DND-41 (cell line): Measurements from ENCODE around the gene CDH23.

Experiments
- ATAC-seq: fragments of 200-7000 bp; cut with Tn5 transposase; 3 replicates; pipeline ENCODE4 v1.9.1; 2021; ENCODE audit warnings: low read depth; ENCODE audit not compliant: insufficient read depth
- DNase-seq: peaks from one replicate; pipeline ENCODE4 v3.0.0-alpha.2; 2020
- H2AFZ ChIP-seq: 2 replicates; pipeline ENCODE4 v1.6.0; 2012; ENCODE audit warnings: low read depth, low read length
- H3K27ac ChIP-seq: 2 replicates; pipeline ENCODE4 v1.5.1; 2012; ENCODE audit warnings: low read length, inconsistent platforms
- H3K27me3 ChIP-seq: fragments of 200-600 bp; sonication (generic); 2 replicates; pipeline ENCODE4 v1.6.0; 2012; ENCODE audit warnings: low read length, mild to moderate bottlenecking, inconsistent platforms; ENCODE audit not compliant: insufficient read depth, poor library complexity
- H3K36me3 ChIP-seq: 2 replicates; pipeline ENCODE4 v1.5.1; 2012; ENCODE audit warnings: low read length, inconsistent platforms; ENCODE audit not compliant: insufficient read depth
- H3K4me1 ChIP-seq: 2 replicates; pipeline ENCODE4 v1.5.1; 2012; ENCODE audit warnings: mild to moderate bottlenecking, low read length; ENCODE audit not compliant: insufficient read depth
- H3K4me2 ChIP-seq: 2 replicates; pipeline ENCODE4 v1.6.0; 2012; ENCODE audit warnings: mild to moderate bottlenecking, moderate library complexity, low read length, inconsistent platforms; ENCODE audit not compliant: insufficient read depth
- H3K4me3 ChIP-seq, 2 experiments: fragments of 200-600 bp in 1 of 2; shearing (Covaris generic) in 1 of 2; 2 replicates each; pipeline ENCODE4 v1.5.1; 2012 to 2016; ENCODE audit warnings: inconsistent platforms in 2 of 2, low read length in 2 of 2, mild to moderate bottlenecking in 2 of 2, low read depth in 1 of 2, moderate library complexity in 1 of 2
- H3K79me2 ChIP-seq: 2 replicates; pipeline ENCODE4 v1.6.0; 2012; ENCODE audit warnings: low read length, inconsistent platforms; ENCODE audit not compliant: insufficient read depth
- H3K9ac ChIP-seq: 2 replicates; pipeline ENCODE4 v1.6.0; 2012; ENCODE audit warnings: low read depth, mild to moderate bottlenecking, inconsistent platforms, low read length, moderate library complexity
- H3K9me3 ChIP-seq: 2 replicates; pipeline ENCODE4 v1.5.1; 2012; ENCODE audit warnings: low read length, moderate library complexity, mild to moderate bottlenecking, inconsistent platforms; ENCODE audit not compliant: insufficient read depth, severe bottlenecking
- H4K20me1 ChIP-seq: 2 replicates; pipeline ENCODE4 v1.6.0; 2012; ENCODE audit warnings: low read length; ENCODE audit not compliant: insufficient read depth
- CTCF ChIP-seq: IDR thresholded peaks from 2 replicates; pipeline ENCODE4 v1.5.1; 2012; ENCODE audit warnings: borderline replicate concordance, low read length, moderate library complexity, mild to moderate bottlenecking; ENCODE audit not compliant: poor library complexity, severe bottlenecking; ENCODE audit errors: extremely low read depth
- EZH2 ChIP-seq: IDR thresholded peaks from 3 replicates; pipeline ENCODE4 v1.6.1; 2012; ENCODE audit warnings: borderline replicate concordance, low read depth, mild to moderate bottlenecking, moderate library complexity, low read length, inconsistent platforms; ENCODE audit not compliant: severe bottlenecking

Gene CDH23

DNA sequence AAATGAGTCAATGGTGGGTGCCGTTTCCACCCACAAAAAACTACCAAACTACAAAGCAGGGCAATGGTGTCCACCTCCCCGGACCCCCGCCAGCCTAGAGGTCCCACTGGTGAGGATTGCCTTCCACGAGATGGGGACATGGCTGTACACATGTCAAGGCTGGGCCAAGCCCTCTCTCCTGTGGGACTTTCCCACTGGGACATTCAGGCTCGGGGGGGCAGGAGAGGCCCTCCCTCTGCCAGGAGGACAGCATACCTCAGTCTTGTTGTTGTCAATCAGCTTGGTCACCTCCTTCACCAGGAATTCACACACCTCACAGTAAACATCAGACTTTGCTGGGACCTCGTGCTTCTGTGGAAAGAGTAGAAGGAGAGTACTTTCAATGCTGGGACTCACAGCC lies 423.3 kb downstream of the CDH23 start:
- Histone ChIP-seq H3K9ac (no peak overlapping the region), H3K27me3 (no peaks in the 10 kb centered on the region), H3K4me2 (no peak overlapping the region), H3K36me3 (peaks cover 99% of the 10 kb centered on the region), H3K27ac (no peak overlapping the region), H4K20me1 (peaks cover 31% of the 10 kb centered on the region), H3K4me3 (no peak overlapping the region), H3K9me3 (no peaks in the 10 kb centered on the region), H2AFZ (no peak overlapping the region), H3K4me1 (no peaks in the 10 kb centered on the region), H3K79me2 (peaks cover 11% of the 10 kb centered on the region)
- DNase-seq (no peak), ATAC-seq (no peak)
- TF ChIP-seq EZH2 = no peak
- no peak for TF ChIP-seq CTCF

DNA sequence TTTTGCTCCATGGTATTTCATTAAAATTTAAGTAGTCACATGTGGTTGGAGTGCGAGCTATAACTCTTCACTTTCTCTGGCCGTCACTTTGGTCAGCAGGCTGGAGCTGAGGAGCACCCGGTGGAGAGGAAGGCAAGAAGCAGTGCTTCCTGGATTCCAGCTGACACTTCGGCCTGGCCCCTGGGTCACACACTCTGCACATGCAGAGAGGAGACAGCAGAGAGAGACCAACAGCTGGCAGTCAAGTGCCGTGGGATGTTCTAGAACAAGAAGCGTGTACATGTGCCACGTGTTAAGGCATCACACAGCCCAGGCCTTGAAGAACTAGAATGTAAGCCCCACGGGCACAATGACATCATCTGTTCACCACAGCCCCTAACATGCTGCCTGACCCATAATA lies 424.2 kb downstream of the CDH23 start:
- H4K20me1 ChIP-seq = peaks cover 36% of the 10 kb centered on the region
- no peak overlapping the region for H3K9ac ChIP-seq
- H3K36me3 ChIP-seq = peaks cover 99% of the 10 kb centered on the region
- no peak for ATAC-seq
- no peak overlapping the region for H3K27ac ChIP-seq
- no peak overlapping the region for H3K4me3 ChIP-seq
- peaks cover 16% of the 10 kb centered on the region for H3K79me2 ChIP-seq
- H3K4me1 ChIP-seq = no peaks in the 10 kb centered on the region
- no peak for DNase-seq
- H2AFZ ChIP-seq = no peak overlapping the region
- no peak overlapping the region for H3K4me2 ChIP-seq
- no peaks in the 10 kb centered on the region for H3K9me3 ChIP-seq
- H3K27me3 ChIP-seq = no peaks in the 10 kb centered on the region
- TF ChIP-seq EZH2 (no peak), CTCF (no peak)

DNA sequence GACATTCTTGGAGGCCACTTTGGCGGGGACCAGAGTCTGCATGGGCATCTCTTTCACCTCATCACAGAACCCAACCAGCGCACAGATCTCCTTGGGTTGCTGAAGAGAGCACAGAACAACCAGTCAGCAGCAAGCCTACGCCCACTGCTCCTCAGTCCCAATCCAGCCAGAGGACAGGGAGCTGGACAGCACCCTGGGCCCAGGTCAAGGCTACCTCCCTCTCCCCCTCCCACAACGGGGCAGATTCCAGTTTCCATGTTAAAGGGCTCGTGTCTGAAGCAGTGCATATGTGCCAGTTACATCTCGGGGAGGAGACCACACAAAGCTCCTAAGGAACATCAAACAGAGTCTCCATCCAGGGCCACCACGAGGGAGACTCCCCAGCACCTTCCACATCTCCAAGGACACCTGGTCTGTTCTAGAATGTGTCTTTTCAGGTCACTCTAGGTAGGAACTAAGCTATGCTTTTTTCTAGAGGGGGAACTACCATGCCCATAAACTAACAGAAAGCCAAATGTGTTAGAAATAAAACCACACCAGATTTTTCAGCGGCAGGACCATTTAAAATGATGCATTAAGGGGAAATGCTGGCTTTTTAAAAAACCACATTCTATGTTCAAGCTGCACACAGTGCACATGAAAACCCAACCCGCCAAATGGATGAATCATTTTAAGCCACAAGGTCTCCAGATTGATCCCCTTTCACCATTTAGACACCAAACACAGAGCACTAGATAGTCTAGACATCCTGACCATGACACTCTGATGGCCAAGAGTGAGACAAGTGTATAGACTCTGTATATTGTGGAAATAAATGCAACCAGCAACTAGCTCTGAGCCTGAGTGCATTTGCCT lies 425.4 kb downstream of the CDH23 start:
- no peaks in the 10 kb centered on the region for H3K4me1 ChIP-seq
- no peak overlapping the region for H3K4me3 ChIP-seq
- H3K4me2 ChIP-seq = no peak overlapping the region
- ATAC-seq (peak; percentile 14; the same call in 1 of the 3 replicates), DNase-seq (no peak)
- H3K9ac ChIP-seq = no peak overlapping the region
- no peak overlapping the region for H2AFZ ChIP-seq
- H3K9me3 ChIP-seq = no peaks in the 10 kb centered on the region
- H3K36me3 ChIP-seq = peaks cover 98% of the 10 kb centered on the region
- peaks cover 45% of the 10 kb centered on the region for H4K20me1 ChIP-seq
- peaks cover 24% of the 10 kb centered on the region for H3K79me2 ChIP-seq
- no peaks in the 10 kb centered on the region for H3K27me3 ChIP-seq
- H3K27ac ChIP-seq = no peak overlapping the region
- no peak for TF ChIP-seq EZH2
- TF ChIP-seq CTCF = no peak
